ENCODE data around the gene MEX3C. TPM values are rescaled to one million over a fixed set of nuclear protein-coding genes. Genes with fewer than 3 reads are reported as not detected.

MEX3C gene
- total and polyA plus RNA-seq, 2 experiments from 2014 or later: 28.8 to 109 TPM

DNA sequence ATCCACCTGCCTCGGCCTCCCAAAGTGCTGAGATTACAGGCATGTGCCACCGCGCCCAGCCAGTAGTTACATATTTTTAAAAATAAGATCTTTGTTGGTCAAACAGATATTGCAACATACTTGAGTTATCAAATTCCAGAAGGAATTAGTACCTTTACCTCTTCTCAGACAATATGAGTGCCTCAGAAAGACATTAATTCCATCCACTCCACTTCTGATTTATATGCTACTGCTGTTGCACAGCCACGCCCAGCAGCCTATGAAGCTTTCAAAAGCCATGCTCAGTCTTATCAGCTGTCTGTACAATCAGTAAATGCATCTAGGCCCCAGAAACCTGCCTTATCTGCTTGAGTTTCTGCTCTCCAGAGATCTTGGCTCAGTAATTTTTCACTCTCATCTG is 47.8 kb downstream of the MEX3C start:
- H3K9me3 Mint-ChIP-seq: no peaks in the 10 kb centered on the region
- Histone ChIP-seq H4K20me1 (replicated peaks; ENCODE audit: insufficient read depth) (no peaks in the 10 kb centered on the region), H3K9me2 (ENCODE audit: insufficient read depth) (no peaks in the 10 kb centered on the region), H3K4me1 (ENCODE audit: insufficient read depth) (no peaks in the 10 kb centered on the region), H3K4me2 (no peak overlapping the region), H3K4me3 (no peak overlapping the region), H3K36me3 (ENCODE audit: insufficient read depth) (no peaks in the 10 kb centered on the region), H3K79me2 (replicated peaks; ENCODE audit: insufficient read depth) (no peaks in the 10 kb centered on the region), H2AFZ (no peak overlapping the region), H3F3A (replicated peaks; ENCODE audit: low read depth) (no peaks in the 10 kb centered on the region), H3K27ac (ENCODE audit: low read depth) (no peak overlapping the region), H3K27me3 (ENCODE audit: insufficient read depth) (no peaks in the 10 kb centered on the region)
- no peak overlapping the region for H3K4me3 Mint-ChIP-seq
- TF ChIP-seq ZNF114 (CRISPR knock-in tag; IDR thresholded peaks at IDR 0.05) (no peak), ZNF331 (CRISPR knock-in tag; IDR thresholded peaks at IDR 0.05; ENCODE audit: low read depth) (no peak)
- TF ChIP-seq, protein P1, sequence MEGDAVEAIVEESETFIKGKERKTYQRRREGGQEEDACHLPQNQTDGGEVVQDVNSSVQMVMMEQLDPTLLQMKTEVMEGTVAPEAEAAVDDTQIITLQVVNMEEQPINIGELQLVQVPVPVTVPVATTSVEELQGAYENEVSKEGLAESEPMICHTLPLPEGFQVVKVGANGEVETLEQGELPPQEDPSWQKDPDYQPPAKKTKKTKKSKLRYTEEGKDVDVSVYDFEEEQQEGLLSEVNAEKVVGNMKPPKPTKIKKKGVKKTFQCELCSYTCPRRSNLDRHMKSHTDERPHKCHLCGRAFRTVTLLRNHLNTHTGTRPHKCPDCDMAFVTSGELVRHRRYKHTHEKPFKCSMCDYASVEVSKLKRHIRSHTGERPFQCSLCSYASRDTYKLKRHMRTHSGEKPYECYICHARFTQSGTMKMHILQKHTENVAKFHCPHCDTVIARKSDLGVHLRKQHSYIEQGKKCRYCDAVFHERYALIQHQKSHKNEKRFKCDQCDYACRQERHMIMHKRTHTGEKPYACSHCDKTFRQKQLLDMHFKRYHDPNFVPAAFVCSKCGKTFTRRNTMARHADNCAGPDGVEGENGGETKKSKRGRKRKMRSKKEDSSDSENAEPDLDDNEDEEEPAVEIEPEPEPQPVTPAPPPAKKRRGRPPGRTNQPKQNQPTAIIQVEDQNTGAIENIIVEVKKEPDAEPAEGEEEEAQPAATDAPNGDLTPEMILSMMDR (conservative IDR thresholded peaks at IDR 0.05; ENCODE audit: low read depth in 2 of 2): no peak
- TF ChIP-seq, protein P2, sequence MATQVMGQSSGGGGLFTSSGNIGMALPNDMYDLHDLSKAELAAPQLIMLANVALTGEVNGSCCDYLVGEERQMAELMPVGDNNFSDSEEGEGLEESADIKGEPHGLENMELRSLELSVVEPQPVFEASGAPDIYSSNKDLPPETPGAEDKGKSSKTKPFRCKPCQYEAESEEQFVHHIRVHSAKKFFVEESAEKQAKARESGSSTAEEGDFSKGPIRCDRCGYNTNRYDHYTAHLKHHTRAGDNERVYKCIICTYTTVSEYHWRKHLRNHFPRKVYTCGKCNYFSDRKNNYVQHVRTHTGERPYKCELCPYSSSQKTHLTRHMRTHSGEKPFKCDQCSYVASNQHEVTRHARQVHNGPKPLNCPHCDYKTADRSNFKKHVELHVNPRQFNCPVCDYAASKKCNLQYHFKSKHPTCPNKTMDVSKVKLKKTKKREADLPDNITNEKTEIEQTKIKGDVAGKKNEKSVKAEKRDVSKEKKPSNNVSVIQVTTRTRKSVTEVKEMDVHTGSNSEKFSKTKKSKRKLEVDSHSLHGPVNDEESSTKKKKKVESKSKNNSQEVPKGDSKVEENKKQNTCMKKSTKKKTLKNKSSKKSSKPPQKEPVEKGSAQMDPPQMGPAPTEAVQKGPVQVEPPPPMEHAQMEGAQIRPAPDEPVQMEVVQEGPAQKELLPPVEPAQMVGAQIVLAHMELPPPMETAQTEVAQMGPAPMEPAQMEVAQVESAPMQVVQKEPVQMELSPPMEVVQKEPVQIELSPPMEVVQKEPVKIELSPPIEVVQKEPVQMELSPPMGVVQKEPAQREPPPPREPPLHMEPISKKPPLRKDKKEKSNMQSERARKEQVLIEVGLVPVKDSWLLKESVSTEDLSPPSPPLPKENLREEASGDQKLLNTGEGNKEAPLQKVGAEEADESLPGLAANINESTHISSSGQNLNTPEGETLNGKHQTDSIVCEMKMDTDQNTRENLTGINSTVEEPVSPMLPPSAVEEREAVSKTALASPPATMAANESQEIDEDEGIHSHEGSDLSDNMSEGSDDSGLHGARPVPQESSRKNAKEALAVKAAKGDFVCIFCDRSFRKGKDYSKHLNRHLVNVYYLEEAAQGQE (IDR thresholded peaks at IDR 0.05; ENCODE audit: unreplicated experiment): no peak
- peaks cover 4% of the 10 kb centered on the region; the same call in 1 of the 3 replicates for H3K36me3 Mint-ChIP-seq (ENCODE audit: low read depth)
- H3K27ac Mint-ChIP-seq: no peak overlapping the region
- H3K4me1 Mint-ChIP-seq: peaks cover 2% of the 10 kb centered on the region; the same call in 2 of the 3 replicates
- ATAC-seq (no peak), DNase-seq (ENCODE audit: low spot score) (no peak)
- H3K27me3 Mint-ChIP-seq (ENCODE audit: insufficient read depth, low read depth, poor library complexity): peaks cover 7% of the 10 kb centered on the region

DNA sequence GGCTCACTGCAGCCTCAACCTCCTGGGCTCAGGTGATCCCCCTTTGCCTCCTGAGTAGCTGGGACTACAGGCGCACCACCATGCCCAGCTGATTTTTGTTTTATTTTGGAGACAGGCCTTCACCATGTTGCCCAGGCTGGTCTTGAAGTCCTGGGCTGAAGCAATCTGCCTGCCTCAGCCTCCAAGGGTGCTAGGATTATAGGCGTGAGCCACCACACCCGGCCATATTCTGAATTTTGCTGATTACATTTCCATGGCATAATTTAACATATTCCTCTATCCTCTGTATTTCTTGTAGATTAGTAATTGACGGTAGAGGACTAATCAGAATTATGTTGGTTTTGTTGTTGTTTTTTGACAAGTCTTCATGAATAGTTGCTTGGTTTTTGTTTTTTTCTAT is 50.6 kb downstream of the MEX3C start:
- no peak for ATAC-seq
- H3K36me3 Mint-ChIP-seq (ENCODE audit: low read depth): peaks cover 4% of the 10 kb centered on the region; the same call in 1 of the 3 replicates

More for the DNA sequence above, 50.6 kb downstream of the MEX3C start:
- Histone ChIP-seq H3K4me1 (ENCODE audit: insufficient read depth) (no peaks in the 10 kb centered on the region), H2AFZ (no peak overlapping the region), H3K27ac (ENCODE audit: low read depth) (no peak overlapping the region), H3K9me2 (ENCODE audit: insufficient read depth) (no peaks in the 10 kb centered on the region), H3K4me2 (no peak overlapping the region), H3K4me3 (no peak overlapping the region), H3K79me2 (replicated peaks; ENCODE audit: insufficient read depth) (no peaks in the 10 kb centered on the region), H3K27me3 (ENCODE audit: insufficient read depth) (no peaks in the 10 kb centered on the region), H3F3A (replicated peaks; ENCODE audit: low read depth) (no peaks in the 10 kb centered on the region), H4K20me1 (replicated peaks; ENCODE audit: insufficient read depth) (no peaks in the 10 kb centered on the region), H3K36me3 (ENCODE audit: insufficient read depth) (no peaks in the 10 kb centered on the region)
- no peak for TF ChIP-seq STAT1 (IDR thresholded peaks at IDR 0.05; ENCODE audit: unreplicated experiment)
- TF ChIP-seq, protein P1 (conservative IDR thresholded peaks at IDR 0.05; ENCODE audit: low read depth in 2 of 2): no peak
- TF ChIP-seq POLR2AphosphoS5 (IDR thresholded peaks at IDR 0.05; ENCODE audit: low read depth): no peak
- H3K4me1 Mint-ChIP-seq: no peaks in the 10 kb centered on the region
- H3K27me3 Mint-ChIP-seq (ENCODE audit: insufficient read depth, low read depth, poor library complexity): peaks cover 4% of the 10 kb centered on the region
- H3K4me3 Mint-ChIP-seq: no peak overlapping the region
- no peak overlapping the region for H3K27ac Mint-ChIP-seq
- no peak for DNase-seq (ENCODE audit: low spot score)
- no peaks in the 10 kb centered on the region for H3K9me3 Mint-ChIP-seq
